Ishikawa (cell line): ENCODE measurements around the gene WDFY2.

Experiments used
- CEBPB ChIP-seq: IDR thresholded peaks from 2 replicates; pipeline ENCODE4 v1.6.1; 2012
- CREB1 ChIP-seq: IDR thresholded peaks from 2 replicates; pipeline ENCODE4 v1.6.1; 2012; ENCODE audit warnings: low read depth
- EGR1 ChIP-seq: IDR thresholded peaks from 2 replicates; pipeline ENCODE4 v1.6.1; 2012
- EP300 ChIP-seq: IDR thresholded peaks from 2 replicates; pipeline ENCODE4 v1.6.1; 2012; ENCODE audit warnings: borderline replicate concordance
- FOXM1 ChIP-seq: IDR thresholded peaks from 2 replicates; pipeline ENCODE4 v1.6.1; 2012; ENCODE audit warnings: low read depth, borderline replicate concordance
- MAX ChIP-seq: IDR thresholded peaks from 2 replicates; pipeline ENCODE4 v1.6.1; 2012
- NFIC ChIP-seq: IDR thresholded peaks from 2 replicates; pipeline ENCODE4 v1.6.1; 2012
- RAD21 ChIP-seq: IDR thresholded peaks from 2 replicates; pipeline ENCODE4 v1.6.1; 2012; ENCODE audit warnings: low read depth
- REST ChIP-seq: IDR thresholded peaks from 2 replicates; pipeline ENCODE4 v1.6.1; 2012; ENCODE audit warnings: low read depth, mild to moderate bottlenecking
- TAF1 ChIP-seq: IDR thresholded peaks from 2 replicates; pipeline ENCODE4 v1.6.1; 2012; ENCODE audit warnings: low read depth, mild to moderate bottlenecking
- TCF12 ChIP-seq: IDR thresholded peaks from 2 replicates; pipeline ENCODE4 v1.6.1; 2012; ENCODE audit warnings: low read depth
- USF1 ChIP-seq: IDR thresholded peaks from 2 replicates; pipeline ENCODE4 v1.6.1; 2012
- YY1 ChIP-seq: IDR thresholded peaks from 2 replicates; pipeline ENCODE4 v1.6.1; 2012; ENCODE audit warnings: low read depth
- ZBTB7A ChIP-seq: IDR thresholded peaks from 2 replicates; pipeline ENCODE4 v1.6.1; 2012; ENCODE audit warnings: low read depth

GRCh38 chr13:51733374-51734298 lies 149.4 kb downstream of the WDFY2 start:
- TF ChIP-seq REST: no peak
- no peak for TF ChIP-seq USF1
- no peak for TF ChIP-seq MAX
- TF ChIP-seq RAD21: no peak; the same call in 1 of the 2 replicates
- TF ChIP-seq CREB1: no peak
- no peak for TF ChIP-seq ZBTB7A
- no peak for TF ChIP-seq EP300
- no peak for TF ChIP-seq TCF12
- no peak for TF ChIP-seq TAF1
- TF ChIP-seq CEBPB: no peak
- no peak for TF ChIP-seq NFIC
- no peak for TF ChIP-seq YY1
- TF ChIP-seq EGR1: no peak
- no peak for TF ChIP-seq FOXM1
